CD8-positive, alpha-beta memory T cell (primary cell): ENCODE results near the gene LENEP. TPM values are rescaled to one million over a fixed set of nuclear protein-coding genes. Genes with fewer than 3 reads are reported as not detected.

ENCODE experiments used
- CTCF ChIA-PET: fragments of 350-600 bp; sonication (Branson Sonifier 250); formaldehyde crosslinking; loops from one replicate; lab custom pipeline; 2021; ENCODE audit warnings: antibody characterized with exemption; lab: Charles Lee
- POLR2A ChIA-PET: fragments of 350-600 bp; sonication (Branson Sonifier 250); formaldehyde crosslinking; loops from one replicate; lab custom pipeline; 2021; ENCODE audit warnings: antibody characterized with exemption; lab: Charles Lee
- DNase-seq, 5 donors: peaks; one replicate each; pipeline versions ENCODE4 v3.0.0 to v3.0.0-alpha.2; 2020 to 2022; ENCODE audit warnings: mixed read lengths in 1 of 5
- H3K27ac ChIP-seq: one replicate; pipeline ENCODE4 v1.7.0; 2013; ENCODE audit warnings: low read depth, mild to moderate bottlenecking, low read length, moderate library complexity
- H3K27me3 ChIP-seq: 2 replicates; pipeline ENCODE4 v1.7.0; 2013; ENCODE audit warnings: low read length, mild to moderate bottlenecking; ENCODE audit not compliant: insufficient read depth, poor library complexity, severe bottlenecking
- H3K36me3 ChIP-seq: 2 replicates; pipeline ENCODE4 v1.7.0; 2013; ENCODE audit warnings: mild to moderate bottlenecking, low read length, moderate library complexity; ENCODE audit not compliant: insufficient read depth
- H3K4me1 ChIP-seq: 2 replicates; pipeline ENCODE4 v1.7.0; 2013; ENCODE audit warnings: mild to moderate bottlenecking, low read length, moderate library complexity; ENCODE audit not compliant: insufficient read depth
- H3K4me3 ChIP-seq: 2 replicates; pipeline ENCODE4 v1.7.0; 2013; ENCODE audit warnings: mild to moderate bottlenecking, low read length
- H3K9me3 ChIP-seq: 2 replicates; pipeline ENCODE4 v1.7.0; 2013; ENCODE audit warnings: mild to moderate bottlenecking, low read length
- H3K27ac Mint-ChIP-seq, 8 donors: one replicate each; pipeline ENCODE4 v1.8.0; 2020 to 2021; ENCODE audit warnings: mixed read lengths in 8 of 8, mild to moderate bottlenecking in 6 of 8, inconsistent platforms in 3 of 8, moderate library complexity in 3 of 8
- H3K27me3 Mint-ChIP-seq, 2 donors: one replicate each; pipeline ENCODE4 v1.8.0; 2020 to 2021; ENCODE audit warnings: mixed read lengths in 2 of 2, mild to moderate bottlenecking in 1 of 2, moderate library complexity in 1 of 2
- H3K36me3 Mint-ChIP-seq, 3 donors: one replicate each; pipeline ENCODE4 v1.8.0; 2020 to 2021; ENCODE audit warnings: mixed read lengths in 3 of 3, inconsistent platforms in 1 of 3, mild to moderate bottlenecking in 1 of 3
- H3K4me1 Mint-ChIP-seq, 3 donors: one replicate each; pipeline ENCODE4 v1.8.0; 2020 to 2021; ENCODE audit warnings: mixed read lengths in 3 of 3, inconsistent platforms in 1 of 3, mild to moderate bottlenecking in 1 of 3
- H3K4me3 Mint-ChIP-seq, 7 donors: one replicate each; pipeline ENCODE4 v1.8.0; 2020 to 2021; ENCODE audit warnings: mixed read lengths in 7 of 7, mild to moderate bottlenecking in 6 of 7, moderate library complexity in 4 of 7, inconsistent platforms in 2 of 7
- H3K9me3 Mint-ChIP-seq, 5 donors: one replicate each; pipeline ENCODE4 v1.8.0; 2020 to 2022; ENCODE audit warnings: mixed read lengths in 5 of 5, mild to moderate bottlenecking in 3 of 5, moderate library complexity in 2 of 5, inconsistent platforms in 1 of 5
- polyA plus RNA-seq: library from polyadenylated mRNA; unstranded; fragments of 300-500 nt; fragmentation: Illumina TruSeq; gene quantifications from one replicate; pipeline ENCODE4 v1.2.3, GENCODE V29; 2021
- total RNA-seq, 2 experiments: library from RNA; stranded (reverse); gene quantifications; one replicate each; pipeline ENCODE4 v1.2.3, GENCODE V29; 2021

Gene LENEP
- total and polyA plus RNA-seq, 3 experiments from 2014 or later: 0.62 to 0.72 TPM; not detected in 1

GRCh38 chr1:155043301-155043702 lies 49.9 kb downstream of the LENEP start:
- Mint-ChIP-seq H3K4me3 (no peak overlapping the region), H3K27me3 (peaks cover 3 to 16% of the 10 kb centered on the region in 2 donors), H3K27ac (no peak overlapping the region), H3K9me3 (no peaks in the 10 kb centered on the region), H3K36me3 (no peaks in the 10 kb centered on the region), H3K4me1 (peaks cover 0 to 5% (median 0%) of the 10 kb centered on the region in 3 donors)
- Histone ChIP-seq H3K4me1 (no peaks in the 10 kb centered on the region), H3K27me3 (no peaks in the 10 kb centered on the region), H3K36me3 (no peaks in the 10 kb centered on the region), H3K27ac (no peak overlapping the region), H3K9me3 (no peaks in the 10 kb centered on the region), H3K4me3 (no peak overlapping the region)
- DNase-seq: no peak
- CTCF ChIA-PET: interaction anchor here (0.8 to 10.2 kb wide), 13 partner anchors 10 to 484 kb away, joined by 3 to 172 read pairs (median 7); partner anchors contain the start of genes DCST1, DCST2, EFNA4 and FLAD1
- POLR2A ChIA-PET: no interaction called here

- Mint-ChIP-seq H3K36me3 (no peaks in the 10 kb centered on the region), H3K27ac (no peak overlapping the region), H3K4me3 (no peak overlapping the region), H3K9me3 (no peaks in the 10 kb centered on the region), H3K27me3 (peaks cover 3 to 11% of the 10 kb centered on the region in 2 donors), H3K4me1 (peaks cover 0 to 5% (median 0%) of the 10 kb centered on the region in 3 donors)
- no peak overlapping the region for H3K4me3 ChIP-seq
- DNase-seq: no peak
- H3K4me1 ChIP-seq: no peaks in the 10 kb centered on the region
- no peaks in the 10 kb centered on the region for H3K27me3 ChIP-seq
- CTCF ChIA-PET: interaction anchor here (0.7 to 10.2 kb wide), 20 partner anchors 11 to 484 kb away, joined by 3 to 172 read pairs (median 5); partner anchors contain the start of genes DCST1, DCST2, EFNA4 and FLAD1
- no peaks in the 10 kb centered on the region for H3K9me3 ChIP-seq
- POLR2A ChIA-PET: no interaction called here
- H3K27ac ChIP-seq: no peak overlapping the region
- no peaks in the 10 kb centered on the region for H3K36me3 ChIP-seq
These were observed 50.4 kb downstream of the LENEP start for GRCh38 chr1:155043793-155044192.

Other genes starting within 250 kb of the LENEP start
- gene KCNN3, start 123.3 kb upstream of the LENEP start, total RNA-seq: under 1 TPM; 0.18 to 0.22 TPM
- gene KCNN3, start 123.3 kb upstream of the LENEP start, polyA plus RNA-seq: not detected
- gene PMVK, start 56.9 kb upstream of the LENEP start, total RNA-seq: 10 to 100 TPM; 44.7 to 45.2 TPM
- gene PMVK, start 56.9 kb upstream of the LENEP start, polyA plus RNA-seq: 55.5 TPM
- gene PBXIP1, start 37.5 kb upstream of the LENEP start, total RNA-seq: 10 to 100 TPM; 35.9 to 36.1 TPM
- 295 TPM for gene PBXIP1, start 37.5 kb upstream of the LENEP start, polyA plus RNA-seq
- 10 to 100 TPM; 34.2 to 35.3 TPM for gene PYGO2, start 31.8 kb upstream of the LENEP start, total RNA-seq
- gene PYGO2, start 31.8 kb upstream of the LENEP start, polyA plus RNA-seq: 42.6 TPM
- gene SHC1, start 22.8 kb upstream of the LENEP start, total RNA-seq: 10 to 100 TPM; 37.4 to 40.8 TPM
- gene SHC1, start 22.8 kb upstream of the LENEP start, polyA plus RNA-seq: 32.7 TPM
- 100 to 1,000 TPM; 125 to 126 TPM for gene CKS1B, start 18.9 kb upstream of the LENEP start, total RNA-seq
- 46.8 TPM for gene CKS1B, start 18.9 kb upstream of the LENEP start, polyA plus RNA-seq
- gene FLAD1, start 10.2 kb upstream of the LENEP start, total RNA-seq: 10 to 100 TPM; 73.7 to 76.3 TPM
- 51.2 TPM for gene FLAD1, start 10.2 kb upstream of the LENEP start, polyA plus RNA-seq
- 10 to 100 TPM; 33.2 to 34.7 TPM for gene ZBTB7B, start 9.2 kb downstream of the LENEP start, total RNA-seq
- gene ZBTB7B, start 9.2 kb downstream of the LENEP start, polyA plus RNA-seq: 3.3 TPM
- gene DCST2, start 40.2 kb downstream of the LENEP start, total RNA-seq: under 1 TPM; 0.09 to 0.16 TPM
- gene DCST2, start 40.2 kb downstream of the LENEP start, polyA plus RNA-seq: not detected
- gene DCST1, start 40.2 kb downstream of the LENEP start, total RNA-seq: not detected
- gene DCST1, start 40.2 kb downstream of the LENEP start, polyA plus RNA-seq: not detected
- 10 to 100 TPM; 34.5 to 36.9 TPM for gene ADAM15, start 57.7 kb downstream of the LENEP start, total RNA-seq
- 15.3 TPM for gene ADAM15, start 57.7 kb downstream of the LENEP start, polyA plus RNA-seq
- 1 to 10 TPM; 3.4 to 3.7 TPM for gene EFNA4, start 70.2 kb downstream of the LENEP start, total RNA-seq
- 3.0 TPM for gene EFNA4, start 70.2 kb downstream of the LENEP start, polyA plus RNA-seq
- gene EFNA3, start 85.3 kb downstream of the LENEP start, total RNA-seq: 1 to 10 TPM in 1 of 2 experiments, under 1 TPM in 1; 0.94 to 1.4 TPM
- 1.0 TPM for gene EFNA3, start 85.3 kb downstream of the LENEP start, polyA plus RNA-seq
- gene EFNA1, start 134.3 kb downstream of the LENEP start, total RNA-seq: under 1 TPM; 0.16 to 0.31 TPM
- 1.3 TPM for gene EFNA1, start 134.3 kb downstream of the LENEP start, polyA plus RNA-seq
- gene SLC50A1, start 142.3 kb downstream of the LENEP start, total RNA-seq: 10 to 100 TPM; 43.4 to 47.2 TPM
- 49.5 TPM for gene SLC50A1, start 142.3 kb downstream of the LENEP start, polyA plus RNA-seq
- 10 to 100 TPM; 38.9 to 40.9 TPM for gene DPM3, start 146.9 kb downstream of the LENEP start, total RNA-seq
- gene DPM3, start 146.9 kb downstream of the LENEP start, polyA plus RNA-seq: 120 TPM
- 100 to 1,000 TPM; 181 to 207 TPM for gene KRTCAP2, start 179.7 kb downstream of the LENEP start, total RNA-seq
- 576 TPM for gene KRTCAP2, start 179.7 kb downstream of the LENEP start, polyA plus RNA-seq
- gene TRIM46, start 180.3 kb downstream of the LENEP start, total RNA-seq: 1 to 10 TPM; 6.4 to 7.3 TPM
- 0.99 TPM for gene TRIM46, start 180.3 kb downstream of the LENEP start, polyA plus RNA-seq
- 1 to 10 TPM; 7.8 to 7.9 TPM for gene THBS3, start 214.3 kb downstream of the LENEP start, total RNA-seq
- gene THBS3, start 214.3 kb downstream of the LENEP start, polyA plus RNA-seq: 2.9 TPM
- gene MTX1, start 215.1 kb downstream of the LENEP start, total RNA-seq: 10 to 100 TPM; 67.6 to 73.2 TPM
- gene MTX1, start 215.1 kb downstream of the LENEP start, polyA plus RNA-seq: 43.7 TPM